ENCODE data around the gene MRPL22. TPM values are rescaled to one million over a fixed set of nuclear protein-coding genes. Genes with fewer than 3 reads are reported as not detected.

MRPL22 gene
- total and polyA plus RNA-seq, 4 donors = 26.9 to 88.0 (median 37.6) TPM

DNA sequence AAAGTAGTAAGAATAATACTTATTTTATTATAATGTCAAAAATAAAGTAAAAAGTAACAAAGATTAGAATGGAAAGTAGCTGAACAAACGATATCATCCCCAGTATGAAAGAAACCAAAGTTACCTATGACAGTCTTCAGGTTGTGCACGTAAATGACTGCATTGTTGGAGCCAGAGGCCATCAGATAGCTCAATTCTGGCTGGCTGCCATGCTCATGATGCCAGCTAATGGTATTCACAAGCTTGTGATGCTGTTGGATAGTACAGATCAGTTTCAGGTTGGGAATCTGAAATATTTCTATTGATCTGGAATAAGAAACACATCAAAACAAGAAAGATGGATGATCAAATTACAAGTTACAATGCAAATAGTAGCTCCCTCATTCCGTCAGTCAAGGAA, 24.0 kb upstream of the MRPL22 start:
- H3K36me3 ChIP-seq (ENCODE audit: control insufficient read depth in 4 of 4, insufficient read depth in 4 of 4, low read length in 4 of 4) = peaks cover 17 to 33% (median 31%) of the 10 kb centered on the region in 4 donors
- WGBS, 2 donors = 89 to 90% methylated on average over 3 of the region's 3 CpGs

DNA sequence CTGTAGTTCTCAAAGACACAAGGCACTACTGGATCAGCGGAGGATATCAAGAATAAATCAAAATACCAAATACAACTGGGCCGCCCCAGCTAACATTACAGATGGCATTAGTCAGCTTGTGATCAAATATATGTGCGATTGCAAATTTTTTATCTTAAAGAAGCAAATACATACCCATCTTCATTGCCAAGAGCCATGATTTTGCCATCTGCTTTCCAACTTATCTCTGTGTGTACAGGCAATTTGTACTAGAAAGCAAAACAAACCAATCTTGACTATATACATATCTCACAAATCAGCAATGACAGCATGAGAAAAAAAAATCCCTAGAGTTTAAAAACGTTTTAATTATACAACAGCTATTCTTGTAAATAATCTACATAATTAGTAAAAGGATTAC, 23.1 kb upstream of the MRPL22 start:
- Histone ChIP-seq H3K4me1 (ENCODE audit: control insufficient read depth in 5 of 5, insufficient read depth in 5 of 5, low read length in 5 of 5) (no peaks in the 10 kb centered on the region), H3K4me3 (no peak overlapping the region), H3K9ac (ENCODE audit: insufficient read depth in 1 of 2, low read length in 2 of 2) (no peak overlapping the region), H3K36me3 (ENCODE audit: control insufficient read depth in 4 of 4, insufficient read depth in 4 of 4, low read length in 4 of 4) (peaks cover 15 to 30% (median 28%) of the 10 kb centered on the region in 4 donors), H3K27me3 (ENCODE audit: control insufficient read depth in 3 of 3, insufficient read depth in 3 of 3, low read length in 2 of 3) (no peaks in the 10 kb centered on the region), H3K9me3 (ENCODE audit: control insufficient read depth in 4 of 4, insufficient read depth in 3 of 4, low read length in 3 of 4) (no peaks in the 10 kb centered on the region), H3K27ac (ENCODE audit: low read depth in 1 of 2, low read length in 1 of 2) (no peak overlapping the region)
- TF ChIP-seq, protein P1, sequence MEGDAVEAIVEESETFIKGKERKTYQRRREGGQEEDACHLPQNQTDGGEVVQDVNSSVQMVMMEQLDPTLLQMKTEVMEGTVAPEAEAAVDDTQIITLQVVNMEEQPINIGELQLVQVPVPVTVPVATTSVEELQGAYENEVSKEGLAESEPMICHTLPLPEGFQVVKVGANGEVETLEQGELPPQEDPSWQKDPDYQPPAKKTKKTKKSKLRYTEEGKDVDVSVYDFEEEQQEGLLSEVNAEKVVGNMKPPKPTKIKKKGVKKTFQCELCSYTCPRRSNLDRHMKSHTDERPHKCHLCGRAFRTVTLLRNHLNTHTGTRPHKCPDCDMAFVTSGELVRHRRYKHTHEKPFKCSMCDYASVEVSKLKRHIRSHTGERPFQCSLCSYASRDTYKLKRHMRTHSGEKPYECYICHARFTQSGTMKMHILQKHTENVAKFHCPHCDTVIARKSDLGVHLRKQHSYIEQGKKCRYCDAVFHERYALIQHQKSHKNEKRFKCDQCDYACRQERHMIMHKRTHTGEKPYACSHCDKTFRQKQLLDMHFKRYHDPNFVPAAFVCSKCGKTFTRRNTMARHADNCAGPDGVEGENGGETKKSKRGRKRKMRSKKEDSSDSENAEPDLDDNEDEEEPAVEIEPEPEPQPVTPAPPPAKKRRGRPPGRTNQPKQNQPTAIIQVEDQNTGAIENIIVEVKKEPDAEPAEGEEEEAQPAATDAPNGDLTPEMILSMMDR (IDR thresholded peaks at IDR 0.05; ENCODE audit: control extremely low read depth, extremely low read depth) = no peak
- DNase-seq (no peak), ATAC-seq (ENCODE audit: insufficient read depth, low FRiP score) (no peak)
- WGBS, 2 donors = 88 to 93% methylated on average over 4 of the region's 4 CpGs

More for the DNA sequence above, 24.0 kb upstream of the MRPL22 start:
- Histone ChIP-seq H3K4me1 (ENCODE audit: control insufficient read depth in 5 of 5, insufficient read depth in 5 of 5, low read length in 5 of 5) (no peaks in the 10 kb centered on the region), H3K9me3 (ENCODE audit: control insufficient read depth in 4 of 4, insufficient read depth in 3 of 4, low read length in 3 of 4) (no peaks in the 10 kb centered on the region), H3K4me3 (no peak overlapping the region), H3K9ac (ENCODE audit: insufficient read depth in 1 of 2, low read length in 2 of 2) (no peak overlapping the region), H3K27ac (ENCODE audit: low read depth in 1 of 2, low read length in 1 of 2) (no peak overlapping the region), H3K27me3 (ENCODE audit: control insufficient read depth in 3 of 3, insufficient read depth in 3 of 3, low read length in 2 of 3) (no peaks in the 10 kb centered on the region)
- ATAC-seq (ENCODE audit: insufficient read depth, low FRiP score) (no peak), DNase-seq (no peak)
- TF ChIP-seq, protein P1 (IDR thresholded peaks at IDR 0.05; ENCODE audit: control extremely low read depth, extremely low read depth) = no peak

DNA sequence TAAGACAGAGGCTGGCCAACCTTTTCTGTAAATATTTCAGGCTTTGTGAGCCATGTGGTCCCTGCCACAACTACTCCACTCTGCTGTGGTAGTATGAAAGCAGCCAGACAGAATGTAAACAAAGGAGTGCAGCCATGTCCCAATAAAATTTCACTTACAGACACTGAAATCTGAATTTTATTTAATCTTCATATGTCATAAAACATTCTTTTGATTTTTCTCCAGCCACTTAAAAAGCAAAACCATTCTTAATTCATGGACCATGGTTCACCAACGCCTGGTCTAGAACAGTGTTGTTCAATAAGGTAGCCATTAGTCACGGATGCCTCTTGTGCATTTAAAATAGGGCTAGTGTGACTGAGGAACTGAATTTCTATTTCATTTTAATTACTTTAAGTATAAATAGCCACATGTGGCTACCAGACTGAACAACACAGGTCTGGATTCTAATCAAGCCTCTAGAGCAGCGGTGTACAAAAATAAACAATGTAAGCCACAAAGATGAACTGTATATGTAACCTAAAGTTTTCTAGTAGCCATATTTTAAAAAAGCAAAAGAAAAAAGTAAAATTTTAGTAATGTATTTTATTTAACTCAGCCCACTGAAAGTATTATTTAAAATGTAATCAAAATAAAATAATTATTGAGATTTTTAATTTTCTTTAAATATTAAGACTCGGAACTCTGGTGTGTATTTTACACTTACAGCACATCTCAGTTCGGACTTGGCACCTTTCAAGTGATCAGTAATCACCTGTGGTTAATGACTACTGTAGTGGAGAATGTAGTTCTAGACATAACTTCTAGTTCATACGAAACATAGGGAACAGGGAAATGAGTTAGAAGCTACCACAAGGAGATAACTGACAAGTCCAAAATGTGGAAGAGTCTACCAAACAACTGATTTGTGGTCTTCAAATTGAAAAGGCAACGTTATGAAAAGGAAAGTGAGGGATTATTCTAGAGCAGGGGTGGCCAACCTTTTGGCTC, 17.1 kb upstream of the MRPL22 start:
- DNase-seq (no peak), ATAC-seq (ENCODE audit: insufficient read depth, low FRiP score) (no peak)
- Histone ChIP-seq H3K9me3 (ENCODE audit: control insufficient read depth in 4 of 4, insufficient read depth in 3 of 4, low read length in 3 of 4) (no peaks in the 10 kb centered on the region), H3K27ac (ENCODE audit: low read depth in 1 of 2, low read length in 1 of 2) (no peak overlapping the region), H3K27me3 (ENCODE audit: control insufficient read depth in 3 of 3, insufficient read depth in 3 of 3, low read length in 2 of 3) (no peaks in the 10 kb centered on the region), H3K9ac (ENCODE audit: insufficient read depth in 1 of 2, low read length in 2 of 2) (no peak overlapping the region), H3K4me3 (no peak overlapping the region), H3K4me1 (ENCODE audit: control insufficient read depth in 5 of 5, insufficient read depth in 5 of 5, low read length in 5 of 5) (no peaks in the 10 kb centered on the region), H3K36me3 (ENCODE audit: control insufficient read depth in 4 of 4, insufficient read depth in 4 of 4, low read length in 4 of 4) (peaks cover 24 to 53% (median 31%) of the 10 kb centered on the region in 4 donors)
- WGBS, 2 donors = 91 to 93% methylated on average over 7 of the region's 7 CpGs
- TF ChIP-seq, protein P1 (IDR thresholded peaks at IDR 0.05; ENCODE audit: control extremely low read depth, extremely low read depth) = no peak
